Hindlimb muscle (tissue), 1 donor: Measurements from ENCODE around the gene ZBTB43. TPM values are rescaled to one million over a fixed set of nuclear protein-coding genes. Genes with fewer than 3 reads are reported as not detected.
A peak's percentile ranks its signal among the peaks of the same experiment; 100 is the strongest.
"Not testable (repeated sequence)": the region's sequence is repeated elsewhere in the genome, so short reads cannot be mapped to it uniquely, and the experiment has no call there.

Experiments
- DNase-seq: peaks from one replicate; pipeline ENCODE4 v3.0.0-alpha.2; 2013
- polyA plus RNA-seq: library from polyadenylated mRNA; unstranded; fragments of 120-200 nt; gene quantifications from one replicate; pipeline ENCODE4 v1.2.1, GENCODE V29; 2013; ENCODE audit not compliant: insufficient read length

Gene ZBTB43
- polyA plus RNA-seq, result 16.2 TPM

DNA sequence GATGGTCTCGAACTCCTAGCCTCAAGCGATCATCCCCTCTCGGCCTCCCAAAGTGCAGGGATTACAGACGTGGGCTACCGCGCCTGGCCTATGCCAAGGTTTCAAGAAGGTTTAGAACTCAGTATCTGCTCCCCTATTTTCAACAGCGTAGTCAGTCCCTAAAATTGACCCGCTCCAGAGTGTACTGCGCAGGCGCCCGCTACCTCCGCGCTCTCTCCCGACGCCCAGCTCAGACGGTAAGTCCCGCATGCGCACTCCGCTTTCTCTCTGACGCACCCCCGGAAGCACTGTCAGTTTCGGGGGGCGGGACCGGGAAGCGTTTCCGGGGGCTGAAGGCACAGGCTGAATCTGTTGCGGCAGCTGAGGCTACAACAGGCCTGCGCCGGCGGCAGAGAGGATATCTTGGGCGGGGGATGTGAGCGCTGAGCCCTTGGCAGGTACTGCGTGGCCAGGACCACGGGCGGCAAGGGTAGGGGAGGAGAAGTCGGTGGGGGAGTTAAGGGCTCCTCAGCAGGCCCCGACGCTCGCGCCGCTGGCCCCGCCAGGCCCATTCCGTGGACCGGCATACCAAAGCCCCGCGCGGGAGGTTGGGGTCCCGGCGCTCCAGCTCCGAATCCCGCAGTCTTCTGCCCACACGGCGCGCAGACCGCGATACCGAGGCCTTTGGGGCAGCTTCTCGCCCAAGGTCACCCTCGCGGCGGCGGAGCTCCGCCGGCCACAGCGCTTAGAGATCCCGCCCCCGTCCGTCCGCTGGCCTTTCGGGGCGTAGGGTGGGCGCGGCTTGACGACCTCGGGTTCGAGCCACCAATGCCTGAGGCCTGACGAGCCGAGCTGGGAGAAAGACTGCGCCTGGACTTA is at the start of gene ZBTB43:
Gene ZBTB43 (plus strand): TSS at position 345 of the 858 bp plus-strand sequence. CDS start 27,470 bp downstream, outside the sequence.
- DNase-seq, result peak; percentile 97

- no peak for DNase-seq
Measured at GRCh38 chr9:126755317-126755875, 49.4 kb upstream of the ZBTB43 start.

DNA sequence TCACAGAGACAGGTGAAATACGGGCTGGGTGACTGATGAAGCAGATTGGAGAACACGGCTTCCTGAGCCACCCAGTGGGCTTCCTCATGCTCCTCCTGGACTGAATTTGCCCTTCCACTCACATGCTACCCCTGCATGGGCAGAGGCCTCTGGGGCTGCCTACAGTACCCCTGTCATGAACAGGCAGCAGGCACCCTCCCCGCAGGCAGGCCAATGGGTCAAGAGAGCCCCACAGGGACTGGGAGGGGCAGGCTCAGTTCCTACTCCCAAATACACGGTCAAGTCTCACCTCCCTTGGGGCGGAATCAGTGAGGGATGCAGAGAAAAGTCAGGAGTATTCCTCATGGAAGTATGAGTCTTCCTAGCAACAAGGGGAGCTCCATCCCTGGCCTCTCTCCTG is 48.6 kb upstream of the ZBTB43 start:
- no peak for DNase-seq

- no peak for DNase-seq
Measured at GRCh38 chr9:126756876-126757415, 47.9 kb upstream of the ZBTB43 start.

DNA sequence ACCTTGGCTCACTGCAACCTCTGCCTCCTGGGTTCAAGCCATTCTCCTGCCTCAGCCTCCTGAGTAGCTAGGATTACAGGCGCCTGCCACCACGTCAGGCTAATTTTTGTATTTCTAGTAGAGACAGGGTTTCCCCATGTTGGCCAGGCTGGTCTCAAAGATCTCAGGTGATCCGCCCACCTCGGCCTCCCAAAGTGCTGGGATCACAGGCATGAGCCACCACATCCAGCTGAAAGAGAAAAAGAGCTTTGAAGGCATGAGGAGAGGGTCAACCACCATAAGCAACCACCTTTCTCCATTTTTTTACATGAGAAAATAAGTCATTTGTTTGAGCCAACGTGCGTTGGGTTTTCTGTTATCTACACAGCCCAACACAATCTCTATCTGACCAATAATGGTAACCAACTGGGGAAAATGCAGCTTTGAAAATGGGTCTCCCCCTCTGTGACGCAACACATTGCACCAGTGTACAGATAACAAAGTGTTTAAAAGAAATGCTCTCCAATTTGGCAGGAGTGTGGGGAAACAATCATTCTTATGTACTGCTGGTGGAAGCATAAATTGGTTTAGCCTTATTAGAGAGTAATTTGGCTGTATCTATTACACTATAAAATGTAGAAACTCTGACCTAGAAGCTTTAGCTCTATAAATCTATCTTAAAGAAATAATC is 45.8 kb upstream of the ZBTB43 start:
- DNase-seq, result no peak

DNA sequence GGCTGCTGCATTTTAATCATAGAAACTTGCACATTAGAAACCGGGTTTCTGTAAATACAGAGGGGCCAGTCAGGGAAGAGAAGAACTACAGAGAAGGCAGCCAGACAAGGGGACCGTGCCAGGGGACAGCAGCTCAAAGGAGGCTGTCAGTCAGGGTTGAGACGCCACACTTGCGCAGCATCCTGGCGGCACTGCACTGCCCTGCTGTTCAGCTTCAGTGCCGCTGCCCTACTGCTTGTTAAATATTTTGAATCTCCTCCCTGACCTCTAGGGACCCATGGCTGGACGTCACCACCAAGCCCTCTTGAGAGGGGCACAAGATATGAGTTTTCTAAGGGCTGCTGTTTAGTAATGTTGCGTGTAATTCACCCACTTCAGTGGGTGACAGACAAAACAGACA is 43.6 kb upstream of the ZBTB43 start:
- peak; percentile 32 for DNase-seq

- DNase-seq, result no peak
Measured at GRCh38 chr9:126763130-126763764, 41.6 kb upstream of the ZBTB43 start.

- no peak for DNase-seq
Measured at GRCh38 chr9:126773004-126773607, 31.7 kb upstream of the ZBTB43 start.

DNA sequence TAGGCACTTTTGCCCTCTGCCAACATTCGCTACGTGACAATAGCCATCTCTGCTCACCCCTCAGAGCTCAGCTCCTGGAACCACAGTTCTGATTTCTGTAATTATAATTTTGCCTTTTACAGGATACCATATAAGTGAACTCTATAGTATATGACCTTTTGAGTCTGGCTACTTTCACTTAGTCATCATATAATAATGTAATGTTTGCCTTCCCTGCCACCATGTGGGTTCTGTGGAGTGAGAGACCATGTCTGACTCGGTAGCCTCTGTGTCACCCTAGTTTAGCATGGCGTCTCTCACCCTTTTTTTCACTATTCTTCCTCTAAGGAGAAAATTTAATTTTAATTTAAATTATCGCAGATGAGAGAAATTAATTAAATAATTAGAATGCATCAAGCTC is 28.9 kb upstream of the ZBTB43 start:
- DNase-seq, result no peak

DNA sequence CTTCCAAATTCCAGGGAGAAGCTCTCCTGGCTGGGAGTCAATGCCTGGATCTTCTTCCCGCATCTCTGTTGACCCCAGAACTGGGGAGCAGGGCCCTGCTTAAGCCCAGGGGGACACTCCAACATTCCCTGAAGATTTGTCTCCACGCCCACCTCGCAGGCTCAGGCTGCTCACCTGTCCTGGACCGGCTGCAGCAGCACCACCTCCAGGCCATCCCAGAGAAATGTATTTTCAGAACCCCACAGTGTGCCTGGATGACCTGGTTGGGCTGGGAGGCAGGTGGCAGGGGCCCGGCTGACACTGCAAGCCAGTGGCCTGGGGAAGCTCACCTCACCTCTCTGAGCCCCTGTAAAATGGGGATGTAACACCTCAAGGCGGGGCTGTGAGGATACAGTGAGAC is 27.1 kb upstream of the ZBTB43 start:
- DNase-seq, result no peak

GRCh38 chr9:126778141-126778540 is 26.7 kb upstream of the ZBTB43 start:
- DNase-seq, result no peak

GRCh38 chr9:126778696-126779095 is 26.1 kb upstream of the ZBTB43 start:
- not testable (repeated sequence) for DNase-seq

GRCh38 chr9:126781186-126782052 is 23.4 kb upstream of the ZBTB43 start:
- DNase-seq, result peak; percentile 74

DNA sequence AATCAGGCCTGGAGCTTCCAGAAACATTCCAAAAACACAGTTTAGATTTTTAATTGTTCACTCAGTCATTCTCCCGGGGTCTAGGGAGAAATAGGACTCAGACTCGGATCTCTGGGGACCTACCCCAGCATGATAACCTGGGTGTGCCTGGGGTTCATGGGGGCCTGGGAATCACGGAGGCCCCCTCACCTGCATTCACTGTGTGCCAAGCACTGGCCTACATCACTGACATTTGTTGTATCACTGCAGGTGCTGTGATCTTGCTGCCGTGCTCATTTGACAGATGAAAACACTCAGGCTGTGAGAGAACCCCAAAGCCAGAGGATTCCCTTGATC is 22.8 kb upstream of the ZBTB43 start:
- no peak for DNase-seq

GRCh38 chr9:126783949-126784348 is 20.9 kb upstream of the ZBTB43 start:
- DNase-seq, result peak; percentile 14

DNA sequence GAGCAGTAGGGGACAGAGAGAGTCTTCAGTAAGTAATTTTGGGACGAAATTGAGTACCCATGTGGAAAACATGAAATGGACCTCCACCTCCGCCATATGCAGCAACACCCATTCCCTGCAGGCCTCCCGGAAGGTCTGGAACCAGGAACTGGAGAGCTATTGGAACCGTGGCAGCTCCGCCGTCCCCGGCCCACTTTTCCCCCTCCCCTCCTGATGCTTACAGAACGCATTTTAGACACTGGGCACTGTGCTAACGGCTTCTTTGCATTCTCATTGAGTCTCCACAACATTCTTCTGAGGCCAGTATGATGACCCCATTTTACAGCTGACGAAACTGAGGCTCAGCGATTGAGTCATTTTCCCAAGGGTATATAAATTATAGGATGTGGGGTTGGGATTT is 20.4 kb upstream of the ZBTB43 start:
- no peak for DNase-seq

DNA sequence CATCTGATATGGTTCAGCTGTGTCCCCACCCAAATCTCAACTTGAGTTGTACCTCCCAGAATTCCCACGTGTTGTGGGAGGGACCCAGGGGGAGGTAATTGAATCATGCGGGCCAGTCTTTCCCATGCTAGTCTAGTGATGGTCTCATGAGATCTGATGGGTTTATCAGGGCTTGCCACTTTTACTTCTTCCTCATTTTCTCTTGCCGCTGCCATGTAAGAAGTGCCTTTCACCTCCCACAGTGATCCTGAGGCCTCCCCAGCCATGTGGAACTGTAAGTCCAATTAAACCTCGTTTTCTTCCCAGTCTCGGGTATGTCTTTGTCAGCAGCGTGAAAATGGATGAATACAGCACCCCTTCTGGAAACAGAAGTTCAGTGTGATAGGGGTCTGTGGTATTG is 20.0 kb upstream of the ZBTB43 start:
- not testable (repeated sequence) for DNase-seq

GRCh38 chr9:126788046-126788445 is 16.8 kb upstream of the ZBTB43 start:
- DNase-seq, result no peak

DNA sequence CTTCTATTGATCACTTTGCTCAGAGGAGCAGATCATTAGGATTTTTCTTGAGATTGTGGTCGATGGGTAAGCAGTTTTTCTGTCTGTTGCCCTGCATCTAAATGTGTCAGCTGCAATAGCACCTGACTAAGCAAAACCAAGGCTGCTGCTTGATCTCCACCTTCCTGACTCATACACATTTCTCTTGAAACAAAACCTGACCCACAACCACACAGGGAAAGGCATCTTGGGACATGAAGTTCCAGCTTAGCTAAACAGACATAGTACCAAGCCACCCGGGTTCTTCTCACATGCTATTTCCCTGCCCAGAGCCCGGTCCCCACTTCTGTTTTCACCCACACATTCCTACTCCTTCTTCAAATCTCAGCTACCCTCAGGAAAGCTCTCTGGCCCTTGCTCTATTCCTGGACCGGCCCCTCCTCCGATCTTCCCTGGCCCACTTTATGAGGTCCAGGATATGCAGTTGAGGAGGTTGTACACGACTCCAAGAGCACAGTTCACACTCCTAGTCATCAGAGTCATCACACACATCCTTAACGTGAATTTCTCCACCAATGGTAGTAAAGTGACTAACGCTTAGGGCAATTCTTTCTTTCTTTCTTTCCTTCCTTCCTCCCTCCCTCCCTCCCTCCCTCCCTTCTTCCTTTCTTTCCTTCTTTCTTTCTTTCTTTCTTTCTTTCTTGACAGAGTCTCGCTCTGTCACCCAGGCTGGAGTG is 16.0 kb upstream of the ZBTB43 start:
- no peak for DNase-seq

DNA sequence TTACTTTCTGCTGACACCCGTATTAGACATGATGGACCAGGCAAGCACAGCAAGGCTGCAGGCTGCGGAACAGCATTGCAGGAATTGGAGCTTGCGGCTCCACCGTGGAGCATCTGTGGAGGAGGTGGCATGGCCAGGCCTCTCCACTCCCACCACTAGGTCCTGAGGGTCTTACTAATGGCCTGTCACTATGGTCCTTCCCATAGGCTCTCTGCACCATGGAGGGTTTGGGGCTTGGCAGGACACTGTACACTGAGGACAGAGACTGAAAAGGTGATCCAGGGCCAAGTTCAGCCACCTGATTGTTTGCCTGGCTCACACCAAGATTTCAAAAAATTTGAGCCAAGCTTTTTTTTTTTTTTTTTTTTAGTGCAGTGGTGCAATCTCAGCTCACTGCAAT is 14.3 kb upstream of the ZBTB43 start:
- DNase-seq, result no peak
